Stomach (tissue), 9 donors: Measurements from ENCODE around the gene SLC35B2. TPM values are rescaled to one million over a fixed set of nuclear protein-coding genes. Genes with fewer than 3 reads are reported as not detected.

Experiments used
- DNase-seq, 2 donors: peaks; one replicate each; pipeline versions ENCODE4 v3.0.0 to v3.0.0-alpha.2; 2013 to 2019
- H3K27ac ChIP-seq, 5 donors: fragments of 200-600 bp in 4 of 5; sonication (generic) in 4 of 5; one replicate each; pipeline ENCODE4 v1.5.1; 2013 to 2019; ENCODE audit warnings: mild to moderate bottlenecking in 1 of 5, moderate library complexity in 1 of 5
- H3K27me3 ChIP-seq, 3 donors: fragments of 200-600 bp; sonication (generic); one replicate each; pipeline ENCODE4 v1.5.1; 2017 to 2019; ENCODE audit warnings: mixed run types in 1 of 3
- H3K36me3 ChIP-seq, 4 donors: fragments of 200-600 bp; sonication (generic); 1 replicate in 3 of 4; 2 replicates in 1 of 4; pipeline ENCODE4 v1.5.1; 2016 to 2019
- H3K4me1 ChIP-seq, 4 donors: fragments of 200-600 bp; sonication (generic); one replicate each; pipeline ENCODE4 v1.5.1; 2016 to 2019
- H3K4me3 ChIP-seq, 4 donors: fragments of 200-600 bp; sonication (generic) in 3 of 4; one replicate each; pipeline ENCODE4 v1.5.1; 2016 to 2019; ENCODE audit warnings: mild to moderate bottlenecking in 1 of 4
- H3K9me3 ChIP-seq, 4 donors: fragments of 200-600 bp; sonication (generic); one replicate each; pipeline ENCODE4 v1.5.1; 2016 to 2019
- EP300 ChIP-seq: sonication (generic); formaldehyde crosslinking; IDR thresholded peaks from one replicate; pipeline ENCODE4 v1.6.1; 2017; ENCODE audit warnings: antibody characterized with exemption
- POLR2A ChIP-seq, 4 donors: fragments of 450-650 bp; IDR thresholded peaks; one replicate each; pipeline ENCODE4 v1.6.1; 2016; ENCODE audit warnings: antibody characterized with exemption in 4 of 4, control low read depth in 2 of 4, mild to moderate bottlenecking in 1 of 4, moderate library complexity in 1 of 4
- POLR2AphosphoS5 ChIP-seq, 3 donors: sonication (generic); formaldehyde crosslinking; IDR thresholded peaks; one replicate each; pipeline ENCODE4 v1.6.1; 2016; ENCODE audit warnings: antibody characterized with exemption in 3 of 3
- WGBS, 5 donors: extraction: QIAGEN DNeasy Blood & Tissue Kit in 3 of 5; methylation state at CpG; one replicate each; pipeline versions ENCODE4 v1.1.5 to v1.1.7; 2013 to 2018; 5-methylcytosine and 5-hydroxymethylcytosine counted together
- intact Hi-C: fragments of 100-400 bp; cut with DNase I; formaldehyde crosslinking; loops from one replicate; pipeline ENCODE4 v1.15.1; 2023; ENCODE audit warnings: low total_unique reads
- polyA plus RNA-seq, 3 donors: library from polyadenylated mRNA; stranded (reverse); fragments of 200-250 nt; gene quantifications; one replicate each; pipeline ENCODE4 v1.2.3, GENCODE V29; 2013
- total RNA-seq, 5 donors: library from RNA; depleted of rRNA; stranded (reverse); fragments of >200 nt; gene quantifications; one replicate each; pipeline versions ENCODE4 v1.1.0 to v1.2.3, GENCODE V29; 2014 to 2016
- TF ChIP-seq, protein P1 (sequence below), 7 experiments: fragments of 450-650 bp in 4 of 7; fragments of 200-600 bp in 3 of 7; sonication (generic) in 3 of 7; IDR thresholded peaks; one replicate each; pipeline ENCODE4 v1.5.1; 2016 to 2019; ENCODE audit warnings: antibody characterized with exemption in 7 of 7, control low read depth in 2 of 7, mild to moderate bottlenecking in 1 of 7
- donor health status: healthy with polysubstance abuse.
- donor health status: Bipolar disorder and iron deficiency.
- donor health status: healthy.

SLC35B2 gene
- total and polyA plus RNA-seq, 8 donors: 1.4 to 60.1 (median 16.9) TPM

- intact Hi-C loops: no loop called here
- Histone ChIP-seq H3K27me3 (peaks cover 0 to 71% (median 25%) of the 10 kb centered on the region in 3 donors), H3K4me1 (no peaks in the 10 kb centered on the region), H3K9me3 (no peaks in the 10 kb centered on the region), H3K27ac (no peak overlapping the region), H3K36me3 (no peaks in the 10 kb centered on the region), H3K4me3 (no peak overlapping the region)
- DNase-seq: no peak
- TF ChIP-seq, protein P1, sequence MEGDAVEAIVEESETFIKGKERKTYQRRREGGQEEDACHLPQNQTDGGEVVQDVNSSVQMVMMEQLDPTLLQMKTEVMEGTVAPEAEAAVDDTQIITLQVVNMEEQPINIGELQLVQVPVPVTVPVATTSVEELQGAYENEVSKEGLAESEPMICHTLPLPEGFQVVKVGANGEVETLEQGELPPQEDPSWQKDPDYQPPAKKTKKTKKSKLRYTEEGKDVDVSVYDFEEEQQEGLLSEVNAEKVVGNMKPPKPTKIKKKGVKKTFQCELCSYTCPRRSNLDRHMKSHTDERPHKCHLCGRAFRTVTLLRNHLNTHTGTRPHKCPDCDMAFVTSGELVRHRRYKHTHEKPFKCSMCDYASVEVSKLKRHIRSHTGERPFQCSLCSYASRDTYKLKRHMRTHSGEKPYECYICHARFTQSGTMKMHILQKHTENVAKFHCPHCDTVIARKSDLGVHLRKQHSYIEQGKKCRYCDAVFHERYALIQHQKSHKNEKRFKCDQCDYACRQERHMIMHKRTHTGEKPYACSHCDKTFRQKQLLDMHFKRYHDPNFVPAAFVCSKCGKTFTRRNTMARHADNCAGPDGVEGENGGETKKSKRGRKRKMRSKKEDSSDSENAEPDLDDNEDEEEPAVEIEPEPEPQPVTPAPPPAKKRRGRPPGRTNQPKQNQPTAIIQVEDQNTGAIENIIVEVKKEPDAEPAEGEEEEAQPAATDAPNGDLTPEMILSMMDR (IDR thresholded peaks at IDR 0.05): no peak
- TF ChIP-seq POLR2A (IDR thresholded peaks at IDR 0.05) (no peak), EP300 (no peak), POLR2AphosphoS5 (IDR thresholded peaks at IDR 0.05) (no peak)
- WGBS, 5 donors: 44 to 53% (median 48%) methylated on average over 2 of the region's 2 CpGs
These were observed 26.8 kb upstream of the SLC35B2 start for GRCh38 chr6:44284121-44284520.

- no peaks in the 10 kb centered on the region for H3K9me3 ChIP-seq
- peaks cover 10 to 13% (median 12%) of the 10 kb centered on the region in 4 donors for H3K4me1 ChIP-seq
- H3K27ac ChIP-seq: no peak overlapping the region
- no peak overlapping the region for H3K4me3 ChIP-seq
- peaks cover 0 to 74% (median 41%) of the 10 kb centered on the region in 3 donors for H3K27me3 ChIP-seq
- H3K36me3 ChIP-seq: no peaks in the 10 kb centered on the region
- no peak for DNase-seq
- WGBS, 5 donors: 54 to 77% (median 63%) methylated on average over 6 to 9 of the region's 9 CpGs
- TF ChIP-seq POLR2A (IDR thresholded peaks at IDR 0.05) (no peak), EP300 (no peak), POLR2AphosphoS5 (IDR thresholded peaks at IDR 0.05) (no peak)
- TF ChIP-seq, protein P1 (IDR thresholded peaks at IDR 0.05): no peak
- intact Hi-C loops: no loop called here
These were observed 21.7 kb upstream of the SLC35B2 start for GRCh38 chr6:44278774-44279697.

- Histone ChIP-seq H3K27ac (no peak overlapping the region), H3K9me3 (no peaks in the 10 kb centered on the region), H3K4me3 (no peak overlapping the region), H3K27me3 (peaks cover 0 to 74% (median 46%) of the 10 kb centered on the region in 3 donors), H3K4me1 (peaks cover 10 to 13% (median 12%) of the 10 kb centered on the region in 4 donors), H3K36me3 (no peaks in the 10 kb centered on the region)
- intact Hi-C loops: no loop called here
- TF ChIP-seq POLR2A (IDR thresholded peaks at IDR 0.05): no peak
- TF ChIP-seq, protein P1 (IDR thresholded peaks at IDR 0.05): no peak
- TF ChIP-seq EP300: no peak
- no peak for TF ChIP-seq POLR2AphosphoS5 (IDR thresholded peaks at IDR 0.05)
- WGBS, 5 donors: 51 to 68% (median 65%) methylated on average over 2 to 3 of the region's 3 CpGs
- no peak for DNase-seq
These were observed 21.0 kb upstream of the SLC35B2 start for GRCh38 chr6:44278315-44278714.

DNA sequence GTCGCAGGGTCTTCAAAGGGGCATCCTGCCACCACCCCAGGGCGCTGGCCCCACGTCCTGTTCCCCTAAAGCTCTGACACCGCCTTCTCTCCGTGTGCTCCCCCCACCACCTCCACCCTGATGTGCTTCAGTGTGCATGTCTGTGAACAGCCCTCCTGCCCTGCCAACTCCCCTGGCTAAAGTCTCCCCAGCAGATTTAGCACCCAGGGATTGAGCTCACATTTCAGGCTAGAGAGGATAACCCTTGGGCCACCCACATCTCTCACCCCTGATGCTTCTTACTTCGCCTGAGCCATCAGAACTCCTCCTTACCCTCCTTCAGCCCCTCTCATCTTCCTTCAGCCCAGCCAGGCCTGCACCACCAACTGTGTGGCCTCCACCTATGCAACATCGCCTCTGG, 20.4 kb upstream of the SLC35B2 start:
- Histone ChIP-seq H3K27ac (no peak overlapping the region), H3K4me1 (peaks cover 10 to 13% (median 12%) of the 10 kb centered on the region in 4 donors), H3K9me3 (no peaks in the 10 kb centered on the region), H3K36me3 (no peaks in the 10 kb centered on the region), H3K27me3 (peaks cover 0 to 77% (median 51%) of the 10 kb centered on the region in 3 donors), H3K4me3 (no peak overlapping the region)
- TF ChIP-seq EP300 (no peak), POLR2A (IDR thresholded peaks at IDR 0.05) (no peak), POLR2AphosphoS5 (IDR thresholded peaks at IDR 0.05) (no peak)
- TF ChIP-seq, protein P1 (IDR thresholded peaks at IDR 0.05): no peak
- intact Hi-C loops: no loop called here
- WGBS, 5 donors: 73 to 83% (median 80%) methylated on average over 7 of the region's 7 CpGs
- DNase-seq: no peak
